Right lobe of liver (tissue), 6 donors: ENCODE measurements around the gene CTPS1. TPM values are rescaled to one million over a fixed set of nuclear protein-coding genes. Genes with fewer than 3 reads are reported as not detected.
A peak's percentile ranks its signal among the peaks of the same experiment; 100 is the strongest.

Experiments used
- ATAC-seq, 4 donors: fragments of 200-7000 bp; cut with Tn5 transposase; one replicate each; pipeline ENCODE4 v1.9.1; 2020; ENCODE audit warnings: mild to moderate bottlenecking in 4 of 4, moderate library complexity in 4 of 4
- DNase-seq, 3 donors: peaks; one replicate each; pipeline ENCODE4 v3.0.0-alpha.2; 2020
- H3K27ac ChIP-seq, 3 donors: fragments of 200-600 bp; one replicate each; pipeline ENCODE4 v1.8.0; 2022
- H3K27me3 ChIP-seq, 2 donors: fragments of 200-600 bp; one replicate each; pipeline ENCODE4 v1.8.0; 2022
- H3K36me3 ChIP-seq, 4 donors: fragments of 200-600 bp; sonication (generic) in 1 of 4; one replicate each; pipeline versions ENCODE4 v1.5.1 to v1.8.0; 2017 to 2022; ENCODE audit warnings: control low read depth in 1 of 4
- H3K4me1 ChIP-seq, 4 donors: fragments of 200-600 bp; sonication (generic) in 1 of 4; one replicate each; pipeline versions ENCODE4 v1.5.1 to v1.8.0; 2017 to 2022; ENCODE audit warnings: control low read depth in 1 of 4
- H3K4me3 ChIP-seq, 3 donors: fragments of 200-600 bp; one replicate each; pipeline ENCODE4 v1.8.0; 2022
- H3K9me3 ChIP-seq, 4 donors: fragments of 200-600 bp; sonication (generic) in 1 of 4; one replicate each; pipeline versions ENCODE4 v1.5.1 to v1.8.0; 2017 to 2022; ENCODE audit warnings: control low read depth in 1 of 4
- CTCF ChIP-seq, 4 donors: fragments of 200-600 bp in 3 of 4; fragments of 450-650 bp in 1 of 4; IDR thresholded peaks; one replicate each; pipeline versions ENCODE4 v1.5.1 to v1.8.0; 2016 to 2022; ENCODE audit warnings: antibody characterized with exemption in 4 of 4, mild to moderate bottlenecking in 2 of 4
- POLR2A ChIP-seq: fragments of 450-650 bp; IDR thresholded peaks from one replicate; pipeline ENCODE4 v1.6.1; 2017; ENCODE audit warnings: antibody characterized with exemption, mild to moderate bottlenecking
- WGBS: methylation state at CpG from one replicate; pipeline ENCODE4 v1.1.6; 2018; ENCODE audit warnings: low coverage, low lambda C conversion rate; ENCODE audit not compliant: insufficient coverage; ENCODE audit errors: missing lambda C conversion rate; 5-methylcytosine and 5-hydroxymethylcytosine counted together
- intact Hi-C, 2 donors: fragments of 100-400 bp; cut with DNase I; formaldehyde crosslinking; loops; one replicate each; pipeline versions ENCODE4 v1.11.2 to v1.14.1; 2022
- long read RNA-seq: library from polyadenylated mRNA; unstranded; transcript quantifications from one replicate; pipeline ENCODE4 v2.0.0, GENCODE V29; 2019
- total RNA-seq, 6 experiments: library from RNA; depleted of rRNA in 2 of 6; stranded (reverse); fragments of >200 nt in 2 of 6; fragmentation: NEBNext Ultra II Directional in 3 of 6; extraction: Animal tissue kit (Norgen Biotek cat#: 25700) in 3 of 6; gene quantifications; one replicate each; pipeline versions ENCODE4 v1.1.0 to v1.2.4, GENCODE V29; 2016 to 2023
- donor health status: DM: no; HTN: yes; CAD: no.
- donor health status: DM: no; HTN: no; CAD: no.
- donor health status: DM: no; HTN: no; CAD: no.
- donor health status: DM: no; HTN: yes; CAD: no.
- donor health status: DM: no; HTN: yes; CAD: no.

Gene CTPS1
- total RNA-seq = 10 to 100 TPM; 13.1 to 48.0 (median 42.2) TPM
- long read RNA-seq, transcript CTPS1-216 (15 exons, 1,821 nt) = major isoform, 8 of 15 reads
- long read RNA-seq, partial matches to known transcripts = 6 of 15 reads
- long read RNA-seq, other reads (novel, unspliced or antisense) = 1 of 15 reads

GRCh38 chr1:40979241-40980067 is at the start of gene CTPS1:
Gene CTPS1 (plus strand): TSS chr1:40979696. CDS start chr1:40983291, 3,595 bp downstream.
- intact Hi-C loops = no loop called here
- peak; percentile 87 for TF ChIP-seq POLR2A
- TF ChIP-seq CTCF (IDR thresholded peaks at IDR 0.05) = no peak
- H3K4me3 ChIP-seq = peak within 1 kb of the TSS; percentile 76 to 87 (median 81)
- peak within 1 kb of the TSS; percentile 68 to 83 (median 73) for H3K27ac ChIP-seq
- peaks cover 0 to 24% (median 0%) of the 10 kb centered on the region in 4 donors for H3K4me1 ChIP-seq
- 0% methylated on average over 1 of the region's 96 CpGs for WGBS
- DNase-seq = peak; percentile 97
- ATAC-seq = peak; percentile 85 to 93 (median 90)
- H3K9me3 ChIP-seq = no peaks in the 10 kb centered on the region
- no peaks in the 10 kb centered on the region for H3K27me3 ChIP-seq
- no peaks in the 10 kb centered on the region for H3K36me3 ChIP-seq

- Histone ChIP-seq H3K27ac (no peak overlapping the region), H3K36me3 (no peaks in the 10 kb centered on the region), H3K9me3 (no peaks in the 10 kb centered on the region), H3K4me3 (no peak overlapping the region), H3K27me3 (no peaks in the 10 kb centered on the region), H3K4me1 (peaks cover 0 to 9% (median 4%) of the 10 kb centered on the region in 4 donors)
- DNase-seq = peak; percentile 55 to 81 (median 77)
- WGBS = 18% methylated on average over 2 of the region's 8 CpGs
- intact Hi-C loops = no loop called here
- TF ChIP-seq CTCF (IDR thresholded peaks at IDR 0.05) (no peak), POLR2A (no peak)
- peak; percentile 92 to 99 (median 96) for ATAC-seq
These were observed 49.1 kb upstream of the CTPS1 start for GRCh38 chr1:40930174-40930964.

- ATAC-seq (no peak), DNase-seq (no peak)
- intact Hi-C loops = no loop called here
- TF ChIP-seq POLR2A = no peak
- TF ChIP-seq CTCF (IDR thresholded peaks at IDR 0.05) = no peak
- H3K36me3 ChIP-seq = no peaks in the 10 kb centered on the region
- H3K9me3 ChIP-seq = no peaks in the 10 kb centered on the region
- no peak overlapping the region for H3K27ac ChIP-seq
- no peaks in the 10 kb centered on the region for H3K27me3 ChIP-seq
- 89% methylated on average over 4 of the region's 5 CpGs for WGBS
- H3K4me3 ChIP-seq = no peak overlapping the region
- peaks cover 0 to 9% (median 4%) of the 10 kb centered on the region in 4 donors for H3K4me1 ChIP-seq
These were observed 47.9 kb upstream of the CTPS1 start for GRCh38 chr1:40931601-40932000.

- Histone ChIP-seq H3K36me3 (no peaks in the 10 kb centered on the region), H3K9me3 (no peaks in the 10 kb centered on the region), H3K27ac (no peak overlapping the region), H3K4me3 (no peak overlapping the region), H3K4me1 (peaks cover 0 to 9% (median 4%) of the 10 kb centered on the region in 4 donors), H3K27me3 (no peaks in the 10 kb centered on the region)
- no peak for ATAC-seq
- WGBS = 71% methylated on average over 4 of the region's 4 CpGs
- no peak for DNase-seq
- intact Hi-C loops = no loop called here
- TF ChIP-seq CTCF (IDR thresholded peaks at IDR 0.05) (no peak), POLR2A (no peak)
These were observed 47.5 kb upstream of the CTPS1 start for GRCh38 chr1:40932006-40932405.
